Measurements from ENCODE around the gene RTN4R. TPM values are rescaled to one million over a fixed set of nuclear protein-coding genes. Genes with fewer than 3 reads are reported as not detected.
"Not testable (repeated sequence)": the region's sequence is repeated elsewhere in the genome, so short reads cannot be mapped to it uniquely, and the experiment has no call there.

Gene RTN4R
- total and polyA plus RNA-seq, 2 experiments from 2014 or later = 10.6 to 38.4 TPM

DNA sequence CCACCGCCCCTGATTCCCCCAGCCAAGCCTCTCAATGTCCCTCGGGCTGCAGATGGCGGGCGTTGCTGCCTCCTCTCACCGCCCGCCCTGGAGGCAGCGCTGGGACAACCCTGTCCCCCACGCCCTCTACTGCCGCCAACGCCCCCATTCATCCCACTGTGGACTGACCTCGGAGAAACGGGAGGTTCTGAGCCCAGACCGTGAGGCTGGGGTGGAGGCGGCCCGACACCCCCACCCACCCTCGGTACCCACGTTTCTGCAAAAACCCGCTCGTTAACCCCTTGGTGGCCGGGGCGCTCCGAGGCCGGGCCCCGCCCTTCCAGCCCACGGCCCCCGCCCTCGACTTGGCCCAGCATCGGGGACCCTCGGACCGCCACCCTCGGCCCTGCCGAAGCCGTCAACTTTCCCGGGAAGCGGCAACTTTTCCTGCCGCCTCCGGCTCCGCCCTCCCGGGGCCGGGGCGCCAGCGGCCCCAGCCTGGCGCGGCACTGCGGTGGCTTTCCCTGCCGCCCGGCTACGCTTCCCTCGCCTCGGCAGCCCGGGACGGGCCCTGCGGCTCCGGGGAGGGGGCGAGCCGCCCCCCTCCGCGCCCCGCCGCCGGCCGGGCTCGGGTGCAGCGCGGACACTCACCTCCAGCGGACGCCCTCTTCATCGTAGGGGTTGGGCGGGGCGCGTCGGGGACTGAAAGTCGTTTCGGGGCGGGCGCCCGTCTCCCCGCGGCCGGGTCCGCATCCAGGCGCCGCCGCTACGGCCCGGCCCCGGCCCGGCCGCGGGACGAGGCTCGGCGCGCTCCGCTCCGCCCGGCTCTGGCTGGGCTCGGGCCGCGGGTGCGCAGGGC lies 458 bp downstream of the RTN4R start:
- H3K36me3 ChIP-seq (ENCODE audit: insufficient read depth) = no peaks in the 10 kb centered on the region
- H3F3A ChIP-seq (replicated peaks; ENCODE audit: low read depth) = no peaks in the 10 kb centered on the region
- peaks cover 14% of the 10 kb centered on the region for H3K4me1 Mint-ChIP-seq
- H3K27ac Mint-ChIP-seq = no peak overlapping the region
- H3K36me3 Mint-ChIP-seq (ENCODE audit: low read depth) = no peaks in the 10 kb centered on the region
- no peak overlapping the region for H3K27ac ChIP-seq (ENCODE audit: low read depth)
- no peaks in the 10 kb centered on the region for H3K9me3 Mint-ChIP-seq
- TF ChIP-seq STAT1 (IDR thresholded peaks at IDR 0.05; ENCODE audit: unreplicated experiment) (no peak), NANOG (IDR thresholded peaks at IDR 0.05; ENCODE audit: borderline replicate concordance) (no peak), EZH2 (IDR thresholded peaks at IDR 0.05; ENCODE audit: low read depth, unreplicated experiment) (no peak), EZH2phosphoT487 (IDR thresholded peaks at IDR 0.05; ENCODE audit: unreplicated experiment) (no peak), POLR2AphosphoS5 (IDR thresholded peaks at IDR 0.05; ENCODE audit: low read depth) (no peak), CREB1 (CRISPR knock-in tag; IDR thresholded peaks at IDR 0.05; ENCODE audit: low read depth) (no peak)
- TF ChIP-seq, protein P1, sequence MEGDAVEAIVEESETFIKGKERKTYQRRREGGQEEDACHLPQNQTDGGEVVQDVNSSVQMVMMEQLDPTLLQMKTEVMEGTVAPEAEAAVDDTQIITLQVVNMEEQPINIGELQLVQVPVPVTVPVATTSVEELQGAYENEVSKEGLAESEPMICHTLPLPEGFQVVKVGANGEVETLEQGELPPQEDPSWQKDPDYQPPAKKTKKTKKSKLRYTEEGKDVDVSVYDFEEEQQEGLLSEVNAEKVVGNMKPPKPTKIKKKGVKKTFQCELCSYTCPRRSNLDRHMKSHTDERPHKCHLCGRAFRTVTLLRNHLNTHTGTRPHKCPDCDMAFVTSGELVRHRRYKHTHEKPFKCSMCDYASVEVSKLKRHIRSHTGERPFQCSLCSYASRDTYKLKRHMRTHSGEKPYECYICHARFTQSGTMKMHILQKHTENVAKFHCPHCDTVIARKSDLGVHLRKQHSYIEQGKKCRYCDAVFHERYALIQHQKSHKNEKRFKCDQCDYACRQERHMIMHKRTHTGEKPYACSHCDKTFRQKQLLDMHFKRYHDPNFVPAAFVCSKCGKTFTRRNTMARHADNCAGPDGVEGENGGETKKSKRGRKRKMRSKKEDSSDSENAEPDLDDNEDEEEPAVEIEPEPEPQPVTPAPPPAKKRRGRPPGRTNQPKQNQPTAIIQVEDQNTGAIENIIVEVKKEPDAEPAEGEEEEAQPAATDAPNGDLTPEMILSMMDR (conservative IDR thresholded peaks at IDR 0.05; ENCODE audit: low read depth in 2 of 2) = no peak
- TF ChIP-seq, protein P2, sequence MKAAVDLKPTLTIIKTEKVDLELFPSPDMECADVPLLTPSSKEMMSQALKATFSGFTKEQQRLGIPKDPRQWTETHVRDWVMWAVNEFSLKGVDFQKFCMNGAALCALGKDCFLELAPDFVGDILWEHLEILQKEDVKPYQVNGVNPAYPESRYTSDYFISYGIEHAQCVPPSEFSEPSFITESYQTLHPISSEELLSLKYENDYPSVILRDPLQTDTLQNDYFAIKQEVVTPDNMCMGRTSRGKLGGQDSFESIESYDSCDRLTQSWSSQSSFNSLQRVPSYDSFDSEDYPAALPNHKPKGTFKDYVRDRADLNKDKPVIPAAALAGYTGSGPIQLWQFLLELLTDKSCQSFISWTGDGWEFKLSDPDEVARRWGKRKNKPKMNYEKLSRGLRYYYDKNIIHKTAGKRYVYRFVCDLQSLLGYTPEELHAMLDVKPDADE (IDR thresholded peaks at IDR 0.05) = no peak
- TF ChIP-seq, protein P3, sequence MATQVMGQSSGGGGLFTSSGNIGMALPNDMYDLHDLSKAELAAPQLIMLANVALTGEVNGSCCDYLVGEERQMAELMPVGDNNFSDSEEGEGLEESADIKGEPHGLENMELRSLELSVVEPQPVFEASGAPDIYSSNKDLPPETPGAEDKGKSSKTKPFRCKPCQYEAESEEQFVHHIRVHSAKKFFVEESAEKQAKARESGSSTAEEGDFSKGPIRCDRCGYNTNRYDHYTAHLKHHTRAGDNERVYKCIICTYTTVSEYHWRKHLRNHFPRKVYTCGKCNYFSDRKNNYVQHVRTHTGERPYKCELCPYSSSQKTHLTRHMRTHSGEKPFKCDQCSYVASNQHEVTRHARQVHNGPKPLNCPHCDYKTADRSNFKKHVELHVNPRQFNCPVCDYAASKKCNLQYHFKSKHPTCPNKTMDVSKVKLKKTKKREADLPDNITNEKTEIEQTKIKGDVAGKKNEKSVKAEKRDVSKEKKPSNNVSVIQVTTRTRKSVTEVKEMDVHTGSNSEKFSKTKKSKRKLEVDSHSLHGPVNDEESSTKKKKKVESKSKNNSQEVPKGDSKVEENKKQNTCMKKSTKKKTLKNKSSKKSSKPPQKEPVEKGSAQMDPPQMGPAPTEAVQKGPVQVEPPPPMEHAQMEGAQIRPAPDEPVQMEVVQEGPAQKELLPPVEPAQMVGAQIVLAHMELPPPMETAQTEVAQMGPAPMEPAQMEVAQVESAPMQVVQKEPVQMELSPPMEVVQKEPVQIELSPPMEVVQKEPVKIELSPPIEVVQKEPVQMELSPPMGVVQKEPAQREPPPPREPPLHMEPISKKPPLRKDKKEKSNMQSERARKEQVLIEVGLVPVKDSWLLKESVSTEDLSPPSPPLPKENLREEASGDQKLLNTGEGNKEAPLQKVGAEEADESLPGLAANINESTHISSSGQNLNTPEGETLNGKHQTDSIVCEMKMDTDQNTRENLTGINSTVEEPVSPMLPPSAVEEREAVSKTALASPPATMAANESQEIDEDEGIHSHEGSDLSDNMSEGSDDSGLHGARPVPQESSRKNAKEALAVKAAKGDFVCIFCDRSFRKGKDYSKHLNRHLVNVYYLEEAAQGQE (IDR thresholded peaks at IDR 0.05; ENCODE audit: unreplicated experiment) = no peak
- H3K4me1 ChIP-seq (ENCODE audit: insufficient read depth) = no peaks in the 10 kb centered on the region
- H3K27me3 ChIP-seq (ENCODE audit: insufficient read depth) = no peaks in the 10 kb centered on the region
- peak overlapping the region; percentile 85 for H3K4me2 ChIP-seq
- H3K27me3 Mint-ChIP-seq (ENCODE audit: insufficient read depth, low read depth, poor library complexity) = peaks cover 9% of the 10 kb centered on the region
- no peaks in the 10 kb centered on the region; the same call in 1 of the 2 replicates for H3K79me2 ChIP-seq (replicated peaks; ENCODE audit: insufficient read depth)
- ATAC-seq (peak; percentile 31), DNase-seq (ENCODE audit: low spot score) (peak; percentile 54)
- no peaks in the 10 kb centered on the region for H3K9me2 ChIP-seq (ENCODE audit: insufficient read depth)
- H4K20me1 ChIP-seq (replicated peaks; ENCODE audit: insufficient read depth) = no peaks in the 10 kb centered on the region
- peak overlapping the region; percentile 64 for H3K4me3 ChIP-seq
- no peak overlapping the region for H2AFZ ChIP-seq
- peak overlapping the region; percentile 68 for H3K4me3 Mint-ChIP-seq

DNA sequence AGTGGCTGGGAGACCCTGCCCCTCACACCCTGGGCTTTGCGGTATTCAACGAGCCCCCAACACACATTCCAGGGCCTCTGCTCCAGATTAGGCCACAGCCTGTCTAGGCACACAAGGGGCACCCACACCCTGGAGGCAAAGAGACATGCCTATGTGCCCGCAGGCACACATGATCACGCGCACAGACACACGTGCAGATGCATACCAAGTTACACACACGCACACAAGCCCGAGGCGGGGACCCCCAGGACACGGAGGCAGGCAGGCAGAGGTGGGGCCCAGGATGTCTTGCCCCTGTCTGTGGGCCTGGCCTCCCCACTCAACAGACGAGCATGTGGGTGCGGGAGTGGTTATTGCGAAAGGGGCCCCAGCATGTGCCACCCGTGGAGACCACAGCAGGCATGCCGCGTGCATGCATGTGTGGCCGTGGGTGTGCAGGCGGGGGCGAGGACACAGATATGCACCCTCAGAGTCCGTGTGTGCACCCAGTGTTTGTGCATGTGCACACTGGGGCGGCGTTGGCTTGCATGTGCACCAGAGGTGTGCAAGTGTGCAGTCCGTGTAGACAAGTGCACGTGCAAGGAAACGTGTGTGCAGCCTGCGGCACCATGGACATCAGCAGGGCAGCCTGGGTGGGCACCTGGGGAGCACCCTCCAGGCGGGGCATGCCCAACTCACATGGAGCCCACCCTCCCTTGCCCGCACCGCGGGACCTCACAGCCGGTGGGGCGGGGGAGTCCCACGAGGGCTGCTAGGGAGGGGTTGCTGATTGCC lies 1.3 kb downstream of the RTN4R start:
- H3K36me3 Mint-ChIP-seq (ENCODE audit: low read depth); H3K9me2 ChIP-seq (ENCODE audit: insufficient read depth); DNase-seq (ENCODE audit: low spot score); H3K79me2 ChIP-seq (replicated peaks; ENCODE audit: insufficient read depth); H3K36me3 ChIP-seq (ENCODE audit: insufficient read depth); H3K27ac Mint-ChIP-seq; H3K4me1 ChIP-seq (ENCODE audit: insufficient read depth); H4K20me1 ChIP-seq (replicated peaks; ENCODE audit: insufficient read depth); H2AFZ ChIP-seq; H3K27me3 Mint-ChIP-seq (ENCODE audit: insufficient read depth, low read depth, poor library complexity); H3K27me3 ChIP-seq (ENCODE audit: insufficient read depth); H3K27ac ChIP-seq (ENCODE audit: low read depth); H3K9me3 Mint-ChIP-seq; H3F3A ChIP-seq (replicated peaks; ENCODE audit: low read depth); ATAC-seq: not testable (repeated sequence)
- H3K4me3 ChIP-seq = peak overlapping the region; percentile 64
- H3K4me2 ChIP-seq = peak overlapping the region; percentile 85
- Mint-ChIP-seq H3K4me3 (peak overlapping the region; percentile 68), H3K4me1 (peaks cover 14% of the 10 kb centered on the region)

DNA sequence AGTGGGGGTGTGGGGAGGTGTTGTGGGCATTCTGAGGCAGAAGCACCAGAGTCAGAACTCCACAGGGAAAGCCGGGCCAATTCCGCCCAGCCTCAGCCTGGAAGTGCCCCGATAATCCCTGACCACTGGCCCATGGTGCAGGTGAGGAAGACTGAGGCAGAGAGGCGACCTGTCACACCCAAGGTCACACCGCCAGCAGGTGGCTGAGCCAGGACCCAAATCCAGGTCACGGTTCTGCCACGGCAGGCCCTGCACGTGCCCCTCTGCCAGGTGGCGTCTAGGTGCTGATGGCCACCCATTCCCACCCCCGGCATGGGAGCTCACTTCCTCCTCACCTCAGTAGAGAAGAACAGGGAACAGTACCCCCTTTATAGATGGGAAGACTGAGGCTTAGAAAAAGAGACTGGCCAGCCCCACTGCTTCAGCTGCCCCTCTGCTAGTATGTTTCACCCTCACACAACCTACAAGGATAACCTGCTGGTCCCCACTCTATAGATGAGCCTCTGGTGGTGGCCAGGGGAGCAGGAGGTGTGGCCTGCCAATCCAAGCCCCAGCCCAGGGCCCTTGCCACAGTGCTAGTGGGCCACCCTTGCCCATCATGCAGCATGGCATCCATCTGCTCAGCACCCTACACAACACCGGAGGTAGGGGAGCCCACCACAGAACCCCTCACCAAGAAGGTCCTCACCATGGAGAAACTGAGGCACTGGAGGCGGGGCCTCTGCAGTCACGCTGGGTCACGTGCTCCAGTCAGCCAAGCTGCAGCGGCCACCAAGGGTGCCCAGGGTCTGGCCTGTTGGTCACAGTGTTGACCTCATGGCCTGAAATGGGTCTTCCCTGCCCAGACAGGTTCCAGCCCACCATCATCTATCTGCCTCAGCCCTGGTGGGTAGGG lies 2.1 kb downstream of the RTN4R start:
- H3K4me2 ChIP-seq, H3K27ac Mint-ChIP-seq: not testable (repeated sequence)

More for the DNA sequence above, 2.1 kb downstream of the RTN4R start:
- not testable (repeated sequence) for H3K4me3 ChIP-seq; H3K36me3 Mint-ChIP-seq (ENCODE audit: low read depth); H3K27ac ChIP-seq (ENCODE audit: low read depth); H3K4me1 ChIP-seq (ENCODE audit: insufficient read depth); H2AFZ ChIP-seq; H3K9me2 ChIP-seq (ENCODE audit: insufficient read depth); H3K79me2 ChIP-seq (replicated peaks; ENCODE audit: insufficient read depth); H4K20me1 ChIP-seq (replicated peaks; ENCODE audit: insufficient read depth); H3K36me3 ChIP-seq (ENCODE audit: insufficient read depth); H3F3A ChIP-seq (replicated peaks; ENCODE audit: low read depth); ATAC-seq; DNase-seq (ENCODE audit: low spot score); H3K27me3 ChIP-seq (ENCODE audit: insufficient read depth); H3K9me3 Mint-ChIP-seq; H3K27me3 Mint-ChIP-seq (ENCODE audit: insufficient read depth, low read depth, poor library complexity)
- H3K4me3 Mint-ChIP-seq = peak overlapping the region; percentile 68; the same call in 2 of the 3 replicates
- H3K4me1 Mint-ChIP-seq = peaks cover 14% of the 10 kb centered on the region
